ENCODE data around the gene PRCP.

The PRCP gene

GRCh38 chr11:82906931-82907330, 6.7 kb upstream of the PRCP start:
- DNase-seq (ENCODE audit: low spot score), result no peak

GRCh38 chr11:82906236-82906635, 6.0 kb upstream of the PRCP start:
- no peak for DNase-seq (ENCODE audit: low spot score)

GRCh38 chr11:82903843-82904586, 3.8 kb upstream of the PRCP start:
- DNase-seq (ENCODE audit: low spot score), result no peak

- DNase-seq (ENCODE audit: low spot score), result no peak
These were observed 2.6 kb upstream of the PRCP start for GRCh38 chr11:82902880-82903279.

- no peak for DNase-seq (ENCODE audit: low spot score)
These were observed 1.8 kb upstream of the PRCP start for GRCh38 chr11:82901922-82902485.

GRCh38 chr11:82901165-82901921, 1.1 kb upstream of the PRCP start, which contains the start of gene DDIAS:
Gene DDIAS, plus strand, starts transcription at chr11:82901736. Its CDS starts 13,003 bp downstream, at chr11:82914739.
- DNase-seq (ENCODE audit: low spot score), result peak; percentile 96

GRCh38 chr11:82899957-82900276, 313 bp downstream of the PRCP start:
- no peak for DNase-seq (ENCODE audit: low spot score)

- no peak for DNase-seq (ENCODE audit: low spot score)
These were observed 927 bp downstream of the PRCP start for GRCh38 chr11:82899186-82899820.

- no peak for DNase-seq (ENCODE audit: low spot score)
These were observed 2.0 kb downstream of the PRCP start for GRCh38 chr11:82898241-82898640.

GRCh38 chr11:82896183-82896582, 4.0 kb downstream of the PRCP start:
- no peak for DNase-seq (ENCODE audit: low spot score)

GRCh38 chr11:82895437-82896091, 4.7 kb downstream of the PRCP start:
- DNase-seq (ENCODE audit: low spot score), result no peak

- DNase-seq (ENCODE audit: low spot score), result no peak
These were observed 7.5 kb downstream of the PRCP start for GRCh38 chr11:82892611-82893169.

GRCh38 chr11:82890936-82891335, 9.3 kb downstream of the PRCP start:
- no peak for DNase-seq (ENCODE audit: low spot score)

GRCh38 chr11:82890002-82890341, 10.3 kb downstream of the PRCP start:
- no peak for DNase-seq (ENCODE audit: low spot score)

GRCh38 chr11:82889133-82890001, 10.9 kb downstream of the PRCP start:
- DNase-seq (ENCODE audit: low spot score), result no peak

GRCh38 chr11:82883853-82884252, 16.4 kb downstream of the PRCP start:
- peak; percentile 36 for DNase-seq (ENCODE audit: low spot score)

GRCh38 chr11:82874646-82875523, 25.3 kb downstream of the PRCP start:
- DNase-seq (ENCODE audit: low spot score), result no peak

- no peak for DNase-seq (ENCODE audit: low spot score)
These were observed 26.3 kb downstream of the PRCP start for GRCh38 chr11:82873919-82874333.

- DNase-seq (ENCODE audit: low spot score), result no peak
These were observed 27.7 kb downstream of the PRCP start for GRCh38 chr11:82872377-82873150.
